Measurements from ENCODE around the gene ROR1. TPM values are rescaled to one million over a fixed set of nuclear protein-coding genes. Genes with fewer than 3 reads are reported as not detected.
"Not testable (repeated sequence)": the region's sequence is repeated elsewhere in the genome, so short reads cannot be mapped to it uniquely, and the experiment has no call there.

The ROR1 gene
- total RNA-seq, 1 experiment from 2014 or later: 33.8 TPM

- H3K4me3 Mint-ChIP-seq (ENCODE audit: low read depth, unreplicated experiment): no peak overlapping the region
- CTCF ChIA-PET: interaction anchor here (0.7 to 1.4 kb wide), 3 partner anchors 17 to 147 kb away, joined by 3 to 9 read pairs (median 4); no protein-coding TSS in a partner anchor
- H3K36me3 Mint-ChIP-seq (ENCODE audit: insufficient read depth, unreplicated experiment): peaks cover 6% of the 10 kb centered on the region
- H3K27ac Mint-ChIP-seq (ENCODE audit: unreplicated experiment): peak overlapping the region; percentile 33
- peak; percentile 28 for DNase-seq
- intact Hi-C loops (cut with micrococcal nuclease; ENCODE audit: unreplicated experiment): no loop called here
- H3K4me1 Mint-ChIP-seq (ENCODE audit: low read depth, unreplicated experiment): peaks cover 64% of the 10 kb centered on the region
- BruUV-seq (replicated peaks): no TSS peak
- H3K9me3 Mint-ChIP-seq (ENCODE audit: low read depth, unreplicated experiment): no peaks in the 10 kb centered on the region
- TF ChIP-seq, protein P1, sequence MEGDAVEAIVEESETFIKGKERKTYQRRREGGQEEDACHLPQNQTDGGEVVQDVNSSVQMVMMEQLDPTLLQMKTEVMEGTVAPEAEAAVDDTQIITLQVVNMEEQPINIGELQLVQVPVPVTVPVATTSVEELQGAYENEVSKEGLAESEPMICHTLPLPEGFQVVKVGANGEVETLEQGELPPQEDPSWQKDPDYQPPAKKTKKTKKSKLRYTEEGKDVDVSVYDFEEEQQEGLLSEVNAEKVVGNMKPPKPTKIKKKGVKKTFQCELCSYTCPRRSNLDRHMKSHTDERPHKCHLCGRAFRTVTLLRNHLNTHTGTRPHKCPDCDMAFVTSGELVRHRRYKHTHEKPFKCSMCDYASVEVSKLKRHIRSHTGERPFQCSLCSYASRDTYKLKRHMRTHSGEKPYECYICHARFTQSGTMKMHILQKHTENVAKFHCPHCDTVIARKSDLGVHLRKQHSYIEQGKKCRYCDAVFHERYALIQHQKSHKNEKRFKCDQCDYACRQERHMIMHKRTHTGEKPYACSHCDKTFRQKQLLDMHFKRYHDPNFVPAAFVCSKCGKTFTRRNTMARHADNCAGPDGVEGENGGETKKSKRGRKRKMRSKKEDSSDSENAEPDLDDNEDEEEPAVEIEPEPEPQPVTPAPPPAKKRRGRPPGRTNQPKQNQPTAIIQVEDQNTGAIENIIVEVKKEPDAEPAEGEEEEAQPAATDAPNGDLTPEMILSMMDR (IDR thresholded peaks at IDR 0.05; ENCODE audit: unreplicated experiment): no peak
- no peaks in the 10 kb centered on the region for H3K27me3 Mint-ChIP-seq (ENCODE audit: unreplicated experiment)
Observed at GRCh38 chr1:63821091-63822005, 47.5 kb downstream of the ROR1 start.

- Mint-ChIP-seq H3K27me3 (ENCODE audit: unreplicated experiment) (no peaks in the 10 kb centered on the region), H3K36me3 (ENCODE audit: insufficient read depth, unreplicated experiment) (no peaks in the 10 kb centered on the region), H3K4me3 (ENCODE audit: low read depth, unreplicated experiment) (no peak overlapping the region), H3K4me1 (ENCODE audit: low read depth, unreplicated experiment) (peaks cover 58% of the 10 kb centered on the region), H3K9me3 (ENCODE audit: low read depth, unreplicated experiment) (no peaks in the 10 kb centered on the region), H3K27ac (ENCODE audit: unreplicated experiment) (no peak overlapping the region)
- no peak for DNase-seq
- CTCF ChIA-PET: no interaction called here
- BruUV-seq (replicated peaks): no TSS peak
- intact Hi-C loops (cut with micrococcal nuclease; ENCODE audit: unreplicated experiment): no loop called here
- TF ChIP-seq, protein P1 (IDR thresholded peaks at IDR 0.05; ENCODE audit: unreplicated experiment): no peak
Observed at GRCh38 chr1:63822540-63822939, 48.7 kb downstream of the ROR1 start.

GRCh38 chr1:63824451-63824850 lies 50.6 kb downstream of the ROR1 start:
- Mint-ChIP-seq H3K27ac (ENCODE audit: unreplicated experiment) (no peak overlapping the region), H3K4me3 (ENCODE audit: low read depth, unreplicated experiment) (no peak overlapping the region), H3K4me1 (ENCODE audit: low read depth, unreplicated experiment) (peaks cover 50% of the 10 kb centered on the region), H3K36me3 (ENCODE audit: insufficient read depth, unreplicated experiment) (no peaks in the 10 kb centered on the region), H3K9me3 (ENCODE audit: low read depth, unreplicated experiment) (no peaks in the 10 kb centered on the region), H3K27me3 (ENCODE audit: unreplicated experiment) (no peaks in the 10 kb centered on the region)
- intact Hi-C loops (cut with micrococcal nuclease; ENCODE audit: unreplicated experiment): no loop called here
- TF ChIP-seq, protein P1 (IDR thresholded peaks at IDR 0.05; ENCODE audit: unreplicated experiment): no peak
- no peak for DNase-seq
- BruUV-seq (replicated peaks): no TSS peak
- CTCF ChIA-PET: interaction anchor here (0.7 kb wide), 1 partner anchor 50 kb away, joined by 3 read pairs; the partner anchor contains the start of gene ROR1

DNA sequence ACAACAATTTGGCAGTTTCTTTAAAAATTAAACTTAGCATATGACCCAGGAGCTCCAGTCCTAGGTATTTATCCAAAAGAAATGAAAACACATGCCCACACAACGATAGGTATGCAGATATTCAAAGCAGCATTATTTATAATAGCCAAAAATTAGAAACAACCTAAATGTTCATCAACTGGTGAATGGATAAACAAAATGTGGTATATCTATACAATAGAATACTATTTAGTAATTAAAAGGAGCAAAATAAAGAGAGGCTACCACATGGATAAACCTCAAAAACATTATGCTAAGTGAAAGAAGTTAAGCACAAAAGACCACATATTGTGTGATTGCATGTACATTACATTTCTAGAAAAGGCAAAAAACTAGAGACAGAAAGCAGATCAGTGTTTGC lies 51.3 kb downstream of the ROR1 start:
- no peak for DNase-seq
- TF ChIP-seq, protein P1 (IDR thresholded peaks at IDR 0.05; ENCODE audit: unreplicated experiment): no peak
- Mint-ChIP-seq H3K9me3 (ENCODE audit: low read depth, unreplicated experiment) (no peaks in the 10 kb centered on the region), H3K36me3 (ENCODE audit: insufficient read depth, unreplicated experiment) (no peaks in the 10 kb centered on the region), H3K4me3 (ENCODE audit: low read depth, unreplicated experiment) (no peak overlapping the region), H3K4me1 (ENCODE audit: low read depth, unreplicated experiment) (peaks cover 45% of the 10 kb centered on the region), H3K27me3 (ENCODE audit: unreplicated experiment) (no peaks in the 10 kb centered on the region), H3K27ac (ENCODE audit: unreplicated experiment) (no peak overlapping the region)
- intact Hi-C loops (cut with micrococcal nuclease; ENCODE audit: unreplicated experiment): no loop called here
- no TSS peak for BruUV-seq (replicated peaks)
- CTCF ChIA-PET: no interaction called here

DNA sequence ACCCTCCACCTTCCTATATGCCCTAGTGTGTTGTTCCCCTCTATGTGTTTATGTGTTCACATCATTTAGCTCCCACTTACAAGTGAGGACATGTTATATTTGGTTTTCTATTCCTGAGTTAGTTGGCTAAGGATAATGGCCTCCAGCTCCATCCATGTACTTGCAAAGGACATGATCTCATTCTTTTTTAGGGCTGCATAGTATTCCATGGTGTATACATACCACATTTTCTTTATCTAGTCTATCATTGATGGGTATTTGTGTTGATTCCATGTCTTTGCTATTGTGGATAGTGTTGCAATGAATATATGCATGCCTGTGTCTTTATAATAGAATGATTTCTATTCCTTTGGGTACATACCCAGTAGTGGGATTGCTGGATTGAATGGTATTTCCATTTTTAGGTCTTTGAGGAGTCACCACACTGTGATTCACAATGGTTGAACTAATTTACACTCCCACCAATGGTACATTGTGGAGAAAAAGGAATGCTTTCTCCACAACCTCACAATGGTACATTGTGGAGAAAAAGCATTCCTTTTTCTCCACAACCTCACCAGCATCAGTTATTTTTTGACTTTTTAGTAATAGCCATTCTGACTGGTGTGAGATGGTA lies 52.5 kb downstream of the ROR1 start:
- H3K27me3 Mint-ChIP-seq (ENCODE audit: unreplicated experiment); CTCF ChIA-PET; DNase-seq; H3K27ac Mint-ChIP-seq (ENCODE audit: unreplicated experiment); H3K36me3 Mint-ChIP-seq (ENCODE audit: insufficient read depth, unreplicated experiment); intact Hi-C loops (cut with micrococcal nuclease; ENCODE audit: unreplicated experiment); H3K9me3 Mint-ChIP-seq (ENCODE audit: low read depth, unreplicated experiment); H3K4me3 Mint-ChIP-seq (ENCODE audit: low read depth, unreplicated experiment); BruUV-seq (replicated peaks): not testable (repeated sequence)
- H3K4me1 Mint-ChIP-seq (ENCODE audit: low read depth, unreplicated experiment): peaks cover 33% of the 10 kb centered on the region

All from Calu3 (cell line).